Gastroesophageal sphincter (tissue), 4 donors: ENCODE measurements around the gene TNFSF10. TPM values are rescaled to one million over a fixed set of nuclear protein-coding genes. Genes with fewer than 3 reads are reported as not detected.
"Not testable (repeated sequence)": the region's sequence is repeated elsewhere in the genome, so short reads cannot be mapped to it uniquely, and the experiment has no call there.

Experiments used
- ATAC-seq: fragments of 150-250 bp; one replicate; pipeline ENCODE4 v1.9.1; 2016; ENCODE audit warnings: mild to moderate bottlenecking, moderate library complexity
- H3K27ac ChIP-seq, 4 donors: fragments of 200-600 bp; sonication (generic) in 3 of 4; 1 replicate in 3 of 4; 2 replicates in 1 of 4; pipeline ENCODE4 v1.5.1; 2016 to 2019
- H3K27me3 ChIP-seq: fragments of 200-600 bp; sonication (generic); one replicate; pipeline ENCODE4 v1.5.1; 2019
- H3K36me3 ChIP-seq, 2 donors: fragments of 200-600 bp; sonication (generic); one replicate each; pipeline ENCODE4 v1.5.1; 2019; ENCODE audit warnings: control low read depth in 1 of 2
- H3K4me1 ChIP-seq, 3 donors: fragments of 200-600 bp; sonication (generic); 1 replicate in 2 of 3; 2 replicates in 1 of 3; pipeline ENCODE4 v1.5.1; 2016 to 2019; ENCODE audit warnings: control low read depth in 2 of 3
- H3K4me3 ChIP-seq, 2 donors: fragments of 200-600 bp; sonication (generic); one replicate each; pipeline ENCODE4 v1.5.1; 2019; ENCODE audit warnings: mild to moderate bottlenecking in 1 of 2, moderate library complexity in 1 of 2
- H3K9me3 ChIP-seq, 3 donors: fragments of 200-600 bp; sonication (generic); one replicate each; pipeline ENCODE4 v1.5.1; 2017 to 2019; ENCODE audit warnings: control low read depth in 2 of 3
- EP300 ChIP-seq: sonication (generic); formaldehyde crosslinking; IDR thresholded peaks from one replicate; pipeline ENCODE4 v1.6.1; 2017; ENCODE audit warnings: antibody characterized with exemption, mild to moderate bottlenecking
- POLR2A ChIP-seq, 2 donors: fragments of 450-650 bp; IDR thresholded peaks; one replicate each; pipeline ENCODE4 v1.6.1; 2017; ENCODE audit warnings: antibody characterized with exemption in 2 of 2, mild to moderate bottlenecking in 2 of 2, moderate library complexity in 1 of 2
- POLR2AphosphoS5 ChIP-seq: sonication (generic); formaldehyde crosslinking; IDR thresholded peaks from one replicate; pipeline ENCODE4 v1.6.1; 2017; ENCODE audit warnings: antibody characterized with exemption
- WGBS, 2 donors: methylation state at CpG; one replicate each; pipeline ENCODE4 v1.1.5; 2018; ENCODE audit warnings: low coverage in 1 of 2; 5-methylcytosine and 5-hydroxymethylcytosine counted together
- total RNA-seq, 4 donors: library from RNA; depleted of rRNA; stranded (reverse); fragments of >200 nt; gene quantifications; one replicate each; pipeline ENCODE4 v1.1.0, GENCODE V29; 2016
- TF ChIP-seq, protein P1 (sequence below), 4 experiments: fragments of 200-600 bp in 2 of 4; fragments of 450-650 bp in 2 of 4; sonication (generic) in 1 of 4; IDR thresholded peaks; one replicate each; pipeline ENCODE4 v1.5.1; 2017 to 2019; ENCODE audit warnings: antibody characterized with exemption in 4 of 4, mild to moderate bottlenecking in 2 of 4, moderate library complexity in 2 of 4

TNFSF10 gene
- 10 to 100 TPM; 21.5 to 32.3 (median 27.1) TPM for total RNA-seq

DNA sequence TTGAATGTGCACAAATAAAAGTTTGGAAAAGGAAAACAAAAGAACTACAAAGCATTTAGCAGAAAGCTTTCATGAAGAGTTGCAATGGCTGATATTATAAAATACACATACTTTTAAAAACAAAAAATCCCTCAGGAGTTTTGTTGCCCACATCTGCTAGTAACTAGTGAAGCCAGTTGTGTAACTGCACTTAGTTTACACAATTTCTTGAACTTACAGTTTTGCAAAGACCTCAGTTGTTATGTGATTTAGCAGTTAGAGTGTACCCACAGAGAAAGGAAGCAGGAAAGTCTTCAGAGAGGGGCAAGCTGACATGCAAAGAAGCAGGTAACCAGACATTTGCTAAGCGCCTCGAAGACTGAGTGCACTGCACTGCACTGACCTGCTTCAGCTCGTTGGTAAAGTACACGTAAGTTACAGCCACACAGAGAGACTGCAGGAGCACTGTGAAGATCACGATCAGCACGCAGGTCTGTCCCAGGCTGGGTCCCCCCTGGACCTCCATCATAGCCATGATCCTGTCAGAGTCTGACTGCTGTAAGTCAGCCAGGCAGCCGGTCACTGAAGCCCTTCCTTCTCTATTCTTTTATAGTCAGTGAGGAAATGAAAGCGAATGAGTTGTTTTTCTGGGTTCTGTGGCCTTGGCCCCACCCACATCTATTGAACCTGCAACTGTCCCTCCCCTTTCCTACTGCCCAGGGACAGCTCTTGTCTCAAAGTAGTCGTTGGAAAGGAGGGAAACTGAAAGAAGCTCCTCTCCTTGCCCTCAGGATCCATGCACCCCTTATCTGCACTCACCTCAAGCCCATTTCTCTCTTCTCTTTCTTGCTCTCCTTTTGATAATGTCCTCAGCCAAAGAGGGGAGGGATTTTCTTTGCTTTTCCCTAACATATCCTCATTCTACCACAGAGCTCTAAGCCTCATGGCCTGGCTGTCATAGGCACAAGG lies at the start of gene TNFSF10:
TSS of gene TNFSF10 (minus strand) at position 560 of the 948 bp plus-strand sequence. CDS start at position 514, 46 bp downstream.
- Histone ChIP-seq H3K27ac (peak within 1 kb of the TSS; percentile 51 to 80 (median 74)), H3K4me3 (peak within 1 kb of the TSS; percentile 50 to 54), H3K27me3 (no peaks in the 10 kb centered on the region), H3K4me1 (peaks cover 0 to 31% (median 0%) of the 10 kb centered on the region in 3 donors), H3K9me3 (no peaks in the 10 kb centered on the region), H3K36me3 (no peaks in the 10 kb centered on the region)
- WGBS, 2 donors: 25 to 38% methylated on average over 6 to 7 of the region's 9 CpGs
- TF ChIP-seq EP300 (no peak), POLR2AphosphoS5 (peak; percentile 77), POLR2A (IDR thresholded peaks at IDR 0.05) (peak; percentile 48 to 64)
- TF ChIP-seq, protein P1, sequence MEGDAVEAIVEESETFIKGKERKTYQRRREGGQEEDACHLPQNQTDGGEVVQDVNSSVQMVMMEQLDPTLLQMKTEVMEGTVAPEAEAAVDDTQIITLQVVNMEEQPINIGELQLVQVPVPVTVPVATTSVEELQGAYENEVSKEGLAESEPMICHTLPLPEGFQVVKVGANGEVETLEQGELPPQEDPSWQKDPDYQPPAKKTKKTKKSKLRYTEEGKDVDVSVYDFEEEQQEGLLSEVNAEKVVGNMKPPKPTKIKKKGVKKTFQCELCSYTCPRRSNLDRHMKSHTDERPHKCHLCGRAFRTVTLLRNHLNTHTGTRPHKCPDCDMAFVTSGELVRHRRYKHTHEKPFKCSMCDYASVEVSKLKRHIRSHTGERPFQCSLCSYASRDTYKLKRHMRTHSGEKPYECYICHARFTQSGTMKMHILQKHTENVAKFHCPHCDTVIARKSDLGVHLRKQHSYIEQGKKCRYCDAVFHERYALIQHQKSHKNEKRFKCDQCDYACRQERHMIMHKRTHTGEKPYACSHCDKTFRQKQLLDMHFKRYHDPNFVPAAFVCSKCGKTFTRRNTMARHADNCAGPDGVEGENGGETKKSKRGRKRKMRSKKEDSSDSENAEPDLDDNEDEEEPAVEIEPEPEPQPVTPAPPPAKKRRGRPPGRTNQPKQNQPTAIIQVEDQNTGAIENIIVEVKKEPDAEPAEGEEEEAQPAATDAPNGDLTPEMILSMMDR (IDR thresholded peaks at IDR 0.05): no peak
- peak; percentile 83 for ATAC-seq

DNA sequence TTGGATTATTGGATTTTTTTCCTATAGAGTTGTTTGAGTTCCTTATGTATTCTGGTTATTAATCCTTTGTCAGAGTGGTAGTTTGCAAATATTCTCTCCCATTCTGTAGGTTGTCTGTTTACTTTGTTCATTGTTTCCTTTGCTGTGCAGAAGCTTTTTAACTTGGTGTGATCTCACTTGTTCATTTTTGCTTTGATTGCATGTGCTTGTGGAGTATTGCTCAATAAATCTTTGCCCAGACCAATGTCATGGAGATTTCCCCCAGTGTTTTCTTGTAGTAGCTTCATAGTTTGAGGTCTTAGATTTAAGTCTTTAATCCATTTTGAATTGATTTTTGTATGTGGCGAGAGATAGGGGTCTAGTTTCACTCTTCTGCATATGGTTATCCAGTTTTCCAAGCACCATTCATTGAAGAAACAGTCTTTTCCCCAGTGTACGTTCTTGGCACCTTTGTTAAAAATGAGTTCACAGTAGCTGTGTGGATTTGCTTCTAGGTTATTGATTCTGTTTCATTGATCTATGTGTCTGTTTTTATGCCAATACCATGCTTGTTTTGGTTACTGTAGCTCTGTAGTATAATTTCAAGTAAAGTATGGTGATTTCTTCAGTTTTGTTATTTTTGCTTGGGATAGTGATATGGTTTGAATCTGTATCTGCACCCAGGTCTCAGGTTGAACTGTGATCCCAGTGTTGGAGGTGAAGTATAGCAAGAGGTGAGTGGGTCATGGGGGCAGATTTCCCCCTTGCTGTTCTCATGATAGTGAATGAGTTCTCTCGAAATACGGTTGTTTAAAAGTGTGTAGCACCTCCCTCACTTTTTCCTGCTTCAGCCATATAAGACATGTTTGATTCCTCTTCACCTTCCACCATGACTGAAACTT lies 46.1 kb upstream of the TNFSF10 start:
- TF ChIP-seq POLR2AphosphoS5 (no peak), EP300 (no peak), POLR2A (IDR thresholded peaks at IDR 0.05) (no peak)
- TF ChIP-seq, protein P1 (IDR thresholded peaks at IDR 0.05): no peak
- ATAC-seq: no peak
- no peaks in the 10 kb centered on the region for H3K36me3 ChIP-seq
- H3K9me3 ChIP-seq: no peaks in the 10 kb centered on the region
- H3K27ac ChIP-seq: no peak overlapping the region
- H3K4me1 ChIP-seq: peaks cover 0 to 2% (median 0%) of the 10 kb centered on the region in 3 donors
- no peaks in the 10 kb centered on the region for H3K27me3 ChIP-seq
- H3K4me3 ChIP-seq: no peak overlapping the region
- 81 to 92% methylated on average over 3 to 4 of the region's 4 CpGs for WGBS, 2 donors

DNA sequence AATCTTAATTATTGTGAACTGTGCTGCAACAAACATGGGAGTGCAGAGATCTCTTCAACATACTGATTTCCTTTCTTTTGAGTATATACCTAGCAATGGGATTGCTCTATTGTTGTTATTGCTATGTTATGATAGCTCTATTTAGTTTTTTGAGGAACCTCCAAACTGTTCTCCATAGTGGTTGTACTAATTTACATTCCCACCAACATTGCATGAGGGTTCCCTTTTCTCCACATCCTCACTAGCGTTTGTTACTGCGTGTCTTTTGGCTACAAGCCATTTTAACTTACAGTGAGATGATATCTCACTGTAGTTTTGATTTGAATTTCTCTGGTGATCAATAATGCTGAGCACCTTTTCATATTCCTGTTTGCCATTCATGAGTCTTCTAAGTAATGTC lies 45.5 kb upstream of the TNFSF10 start:
- WGBS, 2 donors: 80 to 83% methylated on average over 2 of the region's 2 CpGs
- Histone ChIP-seq H3K4me1 (peaks cover 0 to 9% (median 2%) of the 10 kb centered on the region in 3 donors), H3K27ac (no peak overlapping the region), H3K4me3 (no peak overlapping the region), H3K27me3 (no peaks in the 10 kb centered on the region), H3K9me3 (no peaks in the 10 kb centered on the region), H3K36me3 (no peaks in the 10 kb centered on the region)
- no peak for ATAC-seq
- TF ChIP-seq EP300 (no peak), POLR2AphosphoS5 (no peak)
- TF ChIP-seq, protein P1 (IDR thresholded peaks at IDR 0.05): no peak

- not testable (repeated sequence) for H3K36me3 ChIP-seq, ATAC-seq, H3K9me3 ChIP-seq, H3K27ac ChIP-seq, H3K4me3 ChIP-seq, H3K27me3 ChIP-seq
- H3K4me1 ChIP-seq: peaks cover 0 to 26% (median 3%) of the 10 kb centered on the region in 3 donors
- WGBS, 2 donors: 86 to 100% methylated on average over 2 of the region's 2 CpGs
These were observed 43.6 kb upstream of the TNFSF10 start for GRCh38 chr3:172566785-172567184.

- TF ChIP-seq POLR2A (IDR thresholded peaks at IDR 0.05) (no peak), POLR2AphosphoS5 (no peak), EP300 (no peak)
- TF ChIP-seq, protein P1 (IDR thresholded peaks at IDR 0.05): no peak
- H3K27me3 ChIP-seq: no peaks in the 10 kb centered on the region
- no peaks in the 10 kb centered on the region for H3K9me3 ChIP-seq
- H3K4me1 ChIP-seq: peaks cover 0 to 38% (median 3%) of the 10 kb centered on the region in 3 donors
- H3K27ac ChIP-seq: no peak overlapping the region
- H3K4me3 ChIP-seq: no peak overlapping the region
- ATAC-seq: no peak
- WGBS, 2 donors: 91 to 93% methylated on average over 4 to 5 of the region's 5 CpGs
- H3K36me3 ChIP-seq: no peaks in the 10 kb centered on the region
These were observed 41.3 kb upstream of the TNFSF10 start for GRCh38 chr3:172564499-172564898.
